WTC11 (cell line): ENCODE results near the gene ALMS1. TPM values are rescaled to one million over a fixed set of nuclear protein-coding genes. Genes with fewer than 3 reads are reported as not detected.

Source experiments
- ATAC-seq: fragments of 200-7000 bp; cut with Tn5 transposase; 2 replicates; pipeline ENCODE4 v1.10.0; 2021; ENCODE audit warnings: mild to moderate bottlenecking, moderate library complexity
- CTCF ChIA-PET: fragments of 300-600 bp; sonication (Branson Sonifier 250); formaldehyde crosslinking; loops from one replicate; lab custom pipeline; 2021; ENCODE audit warnings: antibody characterized with exemption; lab: Charles Lee
- POLR2A ChIA-PET: fragments of 350-600 bp; sonication (Branson Sonifier 250); formaldehyde crosslinking; loops from one replicate; lab custom pipeline; 2021; ENCODE audit warnings: antibody characterized with exemption; lab: Charles Lee
- DNase-seq: peaks from one replicate; pipeline ENCODE4 v3.0.0; 2021; ENCODE audit warnings: low spot score
- H3K27ac Mint-ChIP-seq: 2 replicates; pipeline ENCODE4 v1.8.0; 2021; ENCODE audit warnings: mixed read lengths
- H3K27me3 Mint-ChIP-seq: 2 replicates; pipeline ENCODE4 v1.8.0; 2021; ENCODE audit warnings: low read depth, mild to moderate bottlenecking, moderate library complexity, mixed read lengths
- H3K36me3 Mint-ChIP-seq: 2 replicates; pipeline ENCODE4 v1.8.0; 2021; ENCODE audit warnings: mixed read lengths
- H3K4me1 Mint-ChIP-seq: 2 replicates; pipeline ENCODE4 v1.8.0; 2022; ENCODE audit warnings: mixed read lengths
- H3K4me3 Mint-ChIP-seq: 2 replicates; pipeline ENCODE4 v1.8.0; 2021; ENCODE audit warnings: mild to moderate bottlenecking, moderate library complexity, mixed read lengths
- H3K9me3 Mint-ChIP-seq: 2 replicates; pipeline ENCODE4 v1.8.0; 2021; ENCODE audit warnings: mixed read lengths
- ATF2 ChIP-seq: sonication (generic); formaldehyde crosslinking; IDR thresholded peaks from 2 replicates; pipeline ENCODE4 v1.8.1; 2022; ENCODE audit warnings: low read depth, missing genetic modification reagents, borderline replicate concordance
- CDX4 ChIP-seq: fragments of 250-450 bp; sonication (Bioruptor Pico); IDR thresholded peaks from 2 replicates; pipeline ENCODE4 v1.9.0; 2021; ENCODE audit warnings: moderate library complexity, mild to moderate bottlenecking, inconsistent platforms, borderline replicate concordance
- E2F4 ChIP-seq: sonication (generic); formaldehyde crosslinking; IDR thresholded peaks from 2 replicates; pipeline ENCODE4 v1.8.1; 2022; ENCODE audit warnings: low read depth, mild to moderate bottlenecking, moderate library complexity, missing genetic modification reagents, borderline replicate concordance
- ELF4 ChIP-seq: sonication (generic); formaldehyde crosslinking; IDR thresholded peaks from 2 replicates; pipeline ENCODE4 v1.8.1; 2022; ENCODE audit warnings: low read depth, mild to moderate bottlenecking, moderate library complexity, missing genetic modification reagents
- FOXK1 ChIP-seq: sonication (generic); formaldehyde crosslinking; IDR thresholded peaks from 2 replicates; pipeline ENCODE4 v1.8.0; 2022; ENCODE audit warnings: mild to moderate bottlenecking, moderate library complexity, missing genetic modification reagents
- GTF2I ChIP-seq: fragments of 250-450 bp; sonication (Bioruptor Pico); conservative IDR thresholded peaks from 2 replicates; pipeline ENCODE4 v1.4.0; 2021; ENCODE audit warnings: mild to moderate bottlenecking
- MAX ChIP-seq: sonication (generic); formaldehyde crosslinking; IDR thresholded peaks from 2 replicates; pipeline ENCODE4 v1.8.0; 2022; ENCODE audit warnings: mild to moderate bottlenecking, missing genetic modification reagents
- NR2C2 ChIP-seq: sonication (generic); formaldehyde crosslinking; IDR thresholded peaks from 2 replicates; pipeline ENCODE4 v1.8.0; 2022; ENCODE audit warnings: mild to moderate bottlenecking, missing genetic modification reagents
- OVOL2 ChIP-seq: fragments of 250-450 bp; sonication (Bioruptor Pico); IDR thresholded peaks from 2 replicates; pipeline ENCODE4 v1.9.0; 2021; ENCODE audit warnings: mild to moderate bottlenecking, borderline replicate concordance
- PRDM15 ChIP-seq: sonication (generic); formaldehyde crosslinking; IDR thresholded peaks from 2 replicates; pipeline ENCODE4 v1.8.0; 2022; ENCODE audit warnings: missing genetic modification reagents
- RORB ChIP-seq: fragments of 250-450 bp; sonication (Bioruptor Pico); IDR thresholded peaks from 2 replicates; pipeline ENCODE4 v1.9.0; 2021; ENCODE audit warnings: mild to moderate bottlenecking
- USF2 ChIP-seq: sonication (generic); formaldehyde crosslinking; IDR thresholded peaks from 2 replicates; pipeline ENCODE4 v1.8.1; 2023; ENCODE audit warnings: mild to moderate bottlenecking, missing genetic modification reagents, moderate library complexity
- ZNF121 ChIP-seq: sonication (generic); formaldehyde crosslinking; IDR thresholded peaks from 2 replicates; pipeline ENCODE4 v1.8.0; 2023; ENCODE audit warnings: missing genetic modification reagents
- ZNF263 ChIP-seq: sonication (generic); formaldehyde crosslinking; IDR thresholded peaks from 2 replicates; pipeline ENCODE4 v1.8.1; 2022; ENCODE audit warnings: low read depth, mild to moderate bottlenecking, moderate library complexity, missing genetic modification reagents
- ZNF317 ChIP-seq: sonication (generic); formaldehyde crosslinking; IDR thresholded peaks from 2 replicates; pipeline ENCODE4 v1.8.1; 2023; ENCODE audit warnings: low read depth, mild to moderate bottlenecking, moderate library complexity, missing genetic modification reagents, borderline replicate concordance
- ZSCAN18 ChIP-seq: fragments of 250-450 bp; sonication (Bioruptor Pico); IDR thresholded peaks from 2 replicates; pipeline ENCODE4 v2.1.2; 2022; ENCODE audit warnings: mild to moderate bottlenecking, moderate library complexity
- total RNA-seq: library from RNA; stranded (reverse); gene quantifications from 3 replicates; pipeline ENCODE4 v1.2.3, GENCODE V29; 2021

ALMS1 gene
- total RNA-seq, 1 experiment from 2014 or later: 37.3 TPM

GRCh38 chr2:73564986-73565385 lies 179.3 kb downstream of the ALMS1 start:
- peaks cover 6% of the 10 kb centered on the region for H3K4me1 Mint-ChIP-seq
- peak overlapping the region; percentile 68; the same call in 1 of the 2 replicates for H3K27ac Mint-ChIP-seq
- TF ChIP-seq OVOL2 (CRISPR knock-in tag) (no peak), ZSCAN18 (CRISPR knock-in tag) (no peak), ZNF263 (no peak), PRDM15 (CRISPR knock-in tag) (no peak), ELF4 (CRISPR knock-in tag) (no peak), FOXK1 (CRISPR knock-in tag) (no peak)

GRCh38 chr2:73566288-73566878 lies 180.7 kb downstream of the ALMS1 start:
- TF ChIP-seq NR2C2 (CRISPR knock-in tag): no peak
- TF ChIP-seq E2F4 (CRISPR knock-in tag): no peak
- no peak for TF ChIP-seq PRDM15 (CRISPR knock-in tag)
- TF ChIP-seq ZNF317: no peak
- no peak for TF ChIP-seq ATF2 (CRISPR knock-in tag)
- no peak for TF ChIP-seq ZNF121 (CRISPR knock-in tag)
- TF ChIP-seq USF2 (CRISPR knock-in tag): no peak
- no peak for TF ChIP-seq CDX4 (CRISPR knock-in tag)
- TF ChIP-seq MAX: no peak
- TF ChIP-seq RORB: no peak
- TF ChIP-seq GTF2I: no peak
- no peak for TF ChIP-seq ZNF263
- Mint-ChIP-seq H3K27ac (no peak overlapping the region), H3K9me3 (no peaks in the 10 kb centered on the region), H3K4me3 (no peak overlapping the region), H3K27me3 (no peaks in the 10 kb centered on the region), H3K4me1 (peaks cover 6% of the 10 kb centered on the region), H3K36me3 (no peaks in the 10 kb centered on the region; the same call in 1 of the 2 replicates)
- POLR2A ChIA-PET: no interaction called here
- CTCF ChIA-PET: no interaction called here
- no peak for ATAC-seq
- DNase-seq: no peak

More at GRCh38 chr2:73564986-73565385, 179.3 kb downstream of the ALMS1 start:
- ATAC-seq (no peak), DNase-seq (no peak)
- Mint-ChIP-seq H3K27me3 (no peaks in the 10 kb centered on the region), H3K36me3 (peaks cover 2% of the 10 kb centered on the region), H3K9me3 (no peaks in the 10 kb centered on the region), H3K4me3 (no peak overlapping the region)
- ChIA-PET POLR2A (no interaction called here), CTCF (no interaction called here)
